ENCODE results near the gene ZNF362. TPM values are rescaled to one million over a fixed set of nuclear protein-coding genes. Genes with fewer than 3 reads are reported as not detected.

Gene ZNF362
- total RNA-seq, 1 donor from 2014 or later = 14.6 TPM

DNA sequence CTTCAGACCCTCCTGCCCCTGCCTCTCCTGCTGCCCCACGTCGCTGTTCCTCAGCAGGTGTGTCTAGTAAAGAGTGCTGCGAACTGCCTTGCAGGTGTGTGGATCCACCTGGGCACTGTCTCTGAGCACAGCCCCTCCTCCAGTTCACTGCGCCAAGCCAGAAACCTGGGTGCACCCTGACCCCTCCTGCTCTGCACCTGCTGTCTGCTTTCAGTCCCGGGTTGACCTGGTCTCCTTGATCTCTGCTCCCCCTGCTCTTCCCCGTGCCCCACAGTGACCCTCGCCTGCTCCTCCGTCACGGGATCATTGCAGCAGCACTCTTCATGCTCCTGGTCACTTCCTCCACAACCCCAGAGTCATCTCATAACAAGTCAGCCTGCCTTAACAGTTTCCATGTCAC is 58.1 kb downstream of the ZNF362 start:
- intact Hi-C loops (cut with micrococcal nuclease) = no loop called here
- Mint-ChIP-seq H3K27ac (no peak overlapping the region), H3K36me3 (ENCODE audit: low read depth) (no peaks in the 10 kb centered on the region)

DNA sequence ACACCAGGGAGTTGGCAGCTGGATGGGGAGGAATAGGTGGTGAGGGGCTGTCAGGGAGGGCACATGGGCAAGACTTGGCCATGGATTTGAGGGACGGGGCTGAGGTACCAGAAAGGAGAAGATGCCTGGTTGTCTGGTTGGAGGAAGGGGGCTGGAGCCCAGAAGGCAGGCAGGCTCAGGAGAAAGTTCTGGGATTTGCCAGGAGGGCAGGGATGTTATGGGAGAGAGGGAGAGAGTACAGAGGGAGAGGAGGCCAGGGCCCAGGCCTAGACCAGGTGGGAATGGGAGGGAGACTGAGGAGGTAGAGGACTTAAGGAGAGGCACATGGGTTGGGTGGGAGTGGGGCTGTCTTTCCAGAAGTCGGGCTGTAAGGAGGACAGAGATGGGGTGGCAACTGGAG is 60.3 kb downstream of the ZNF362 start:
- Mint-ChIP-seq H3K4me1 (ENCODE audit: low read depth) (no peaks in the 10 kb centered on the region), H3K36me3 (ENCODE audit: low read depth) (no peaks in the 10 kb centered on the region), H3K27ac (no peak overlapping the region), H3K9me3 (no peaks in the 10 kb centered on the region), H3K4me3 (no peak overlapping the region), H3K27me3 (ENCODE audit: insufficient read depth) (peaks cover 7% of the 10 kb centered on the region)
- DNase-seq (ENCODE audit: low spot score) = no peak
- intact Hi-C loops (cut with micrococcal nuclease) = no loop called here

More for the DNA sequence above, 58.1 kb downstream of the ZNF362 start:
- no peak for DNase-seq (ENCODE audit: low spot score)
- no peak overlapping the region for H3K4me3 Mint-ChIP-seq
- no peaks in the 10 kb centered on the region for H3K4me1 Mint-ChIP-seq (ENCODE audit: low read depth)
- no peaks in the 10 kb centered on the region for H3K9me3 Mint-ChIP-seq
- peaks cover 7% of the 10 kb centered on the region for H3K27me3 Mint-ChIP-seq (ENCODE audit: insufficient read depth)

DNA sequence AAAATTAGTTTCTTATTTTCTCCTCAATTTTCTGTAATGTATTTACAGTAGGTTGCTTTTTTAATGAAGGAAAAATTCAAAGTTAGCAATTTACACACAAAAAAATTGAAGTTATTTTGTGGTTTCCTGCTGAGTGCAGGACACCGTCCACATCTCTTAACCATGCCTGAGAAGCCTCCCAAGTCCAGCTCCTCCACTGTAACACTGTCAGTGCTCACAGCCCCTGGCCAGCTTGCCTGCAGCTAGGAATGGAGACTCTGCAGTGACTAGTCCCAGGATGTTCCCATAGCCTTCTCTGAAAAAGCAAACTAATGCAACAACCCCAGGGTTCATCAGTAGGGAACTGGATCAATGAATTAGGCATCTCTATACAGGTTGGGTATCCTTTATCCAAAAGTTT is 61.1 kb downstream of the ZNF362 start:
- Mint-ChIP-seq H3K4me3 (no peak overlapping the region), H3K36me3 (ENCODE audit: low read depth) (no peaks in the 10 kb centered on the region), H3K27me3 (ENCODE audit: insufficient read depth) (peaks cover 4% of the 10 kb centered on the region), H3K27ac (no peak overlapping the region), H3K9me3 (no peaks in the 10 kb centered on the region), H3K4me1 (ENCODE audit: low read depth) (no peaks in the 10 kb centered on the region)
- intact Hi-C loops (cut with micrococcal nuclease) = no loop called here
- DNase-seq (ENCODE audit: low spot score) = no peak

DNA sequence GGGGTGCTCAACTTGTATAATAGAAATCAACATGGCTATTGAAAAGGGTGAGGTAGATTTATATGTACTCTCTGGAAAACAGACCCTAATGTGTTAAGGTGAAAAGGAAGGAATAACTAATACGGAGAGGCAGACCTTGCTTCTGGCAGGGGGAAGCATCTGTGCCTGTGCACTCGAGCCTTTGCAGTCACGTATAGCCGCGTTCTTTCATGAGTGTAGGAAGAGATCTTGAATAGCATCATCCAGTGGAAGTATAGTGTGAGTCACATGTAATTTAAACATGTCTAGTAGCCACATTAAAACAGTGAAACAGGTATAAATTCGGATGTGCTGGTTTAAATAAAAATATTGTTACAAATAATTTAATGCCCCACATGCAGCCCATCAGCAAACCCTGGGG is 61.7 kb downstream of the ZNF362 start:
- no peaks in the 10 kb centered on the region for H3K9me3 Mint-ChIP-seq
- no peak overlapping the region for H3K27ac Mint-ChIP-seq
- H3K36me3 Mint-ChIP-seq (ENCODE audit: low read depth) = no peaks in the 10 kb centered on the region
- H3K27me3 Mint-ChIP-seq (ENCODE audit: insufficient read depth) = peaks cover 4% of the 10 kb centered on the region
- H3K4me1 Mint-ChIP-seq (ENCODE audit: low read depth) = no peaks in the 10 kb centered on the region
- no peak for DNase-seq (ENCODE audit: low spot score)
- intact Hi-C loops (cut with micrococcal nuclease) = no loop called here
- H3K4me3 Mint-ChIP-seq = no peak overlapping the region

DNA sequence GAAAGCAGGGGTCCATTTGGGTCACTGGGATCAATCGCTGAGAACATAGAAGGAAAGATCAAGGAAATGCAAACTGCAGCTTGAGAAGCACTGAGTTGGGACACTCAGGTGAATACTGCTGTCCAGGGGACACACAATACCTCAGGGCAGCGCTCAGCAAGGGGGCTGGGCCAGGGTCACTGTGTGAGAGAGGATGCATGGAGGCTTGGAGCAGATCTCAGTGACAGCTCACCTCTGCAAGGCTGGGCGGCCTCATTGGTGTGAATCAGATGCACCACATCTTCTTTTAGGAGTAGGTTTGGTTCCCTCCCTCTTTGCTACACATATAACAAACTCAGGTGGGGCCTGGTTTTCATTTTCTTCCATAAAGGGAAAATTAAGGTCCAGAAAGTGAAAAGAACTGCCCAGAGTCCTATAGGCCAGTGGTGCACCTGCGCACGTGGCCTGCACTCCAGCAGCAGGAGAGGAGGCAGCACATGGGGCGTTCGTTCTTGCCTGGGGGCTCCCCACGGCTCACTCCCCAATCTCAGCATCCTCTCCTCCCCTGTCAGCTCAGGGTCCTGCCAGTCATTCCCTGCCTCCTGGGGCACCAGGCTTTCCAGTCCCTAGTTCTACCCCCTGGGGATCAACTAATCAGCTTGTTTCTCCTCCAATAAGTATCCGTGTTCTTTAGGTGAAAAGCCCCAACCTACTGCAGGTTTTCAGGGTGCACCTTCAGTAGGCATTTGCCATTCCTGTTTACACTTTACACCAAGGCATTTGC is 63.1 kb downstream of the ZNF362 start:
- no peaks in the 10 kb centered on the region for H3K9me3 Mint-ChIP-seq
- peaks cover 4% of the 10 kb centered on the region for H3K27me3 Mint-ChIP-seq (ENCODE audit: insufficient read depth)
- no peaks in the 10 kb centered on the region for H3K4me1 Mint-ChIP-seq (ENCODE audit: low read depth)
- peaks cover 4% of the 10 kb centered on the region for H3K36me3 Mint-ChIP-seq (ENCODE audit: low read depth)
- intact Hi-C loops (cut with micrococcal nuclease) = no loop called here
- no peak overlapping the region for H3K4me3 Mint-ChIP-seq
- DNase-seq (ENCODE audit: low spot score) = no peak
- no peak overlapping the region for H3K27ac Mint-ChIP-seq

DNA sequence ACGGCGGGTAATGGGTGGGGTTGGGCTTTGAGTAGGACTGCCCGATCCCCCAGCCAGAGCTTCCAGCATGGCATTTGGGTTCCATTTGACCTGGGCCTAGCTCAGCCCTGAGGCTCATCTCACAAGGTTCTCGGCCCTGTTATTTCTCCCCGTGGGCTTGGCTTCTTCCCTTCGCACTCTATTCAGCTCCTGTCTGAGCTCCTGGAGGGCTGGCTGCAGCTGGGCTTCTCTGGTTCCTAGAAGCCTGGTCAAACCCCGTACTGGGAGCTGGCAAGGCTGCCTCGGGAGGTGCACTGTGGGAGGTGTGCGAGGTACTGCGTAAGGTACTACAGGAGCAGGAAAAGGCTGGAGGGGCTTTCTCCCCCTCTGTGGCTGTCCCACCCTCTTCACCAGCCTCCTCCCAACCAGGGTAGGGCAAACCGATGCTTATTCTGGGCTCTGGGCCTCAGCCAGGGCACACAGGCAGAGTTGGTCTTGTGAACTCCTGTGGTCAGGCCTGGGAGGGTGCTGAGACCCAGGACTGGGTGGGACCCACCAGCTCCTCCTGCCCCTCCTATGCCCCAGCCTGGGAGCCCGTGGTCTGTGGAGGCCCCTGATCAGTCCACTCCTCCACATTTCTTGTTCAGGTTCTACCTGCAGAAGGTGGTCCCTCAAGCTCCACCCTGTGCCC is 63.8 kb downstream of the ZNF362 start:
- Mint-ChIP-seq H3K36me3 (ENCODE audit: low read depth) (peaks cover 6% of the 10 kb centered on the region), H3K27ac (no peak overlapping the region), H3K9me3 (no peaks in the 10 kb centered on the region), H3K27me3 (ENCODE audit: insufficient read depth) (peaks cover 4% of the 10 kb centered on the region), H3K4me3 (no peak overlapping the region), H3K4me1 (ENCODE audit: low read depth) (no peaks in the 10 kb centered on the region)
- DNase-seq (ENCODE audit: low spot score) = no peak
- intact Hi-C loops (cut with micrococcal nuclease) = no loop called here

DNA sequence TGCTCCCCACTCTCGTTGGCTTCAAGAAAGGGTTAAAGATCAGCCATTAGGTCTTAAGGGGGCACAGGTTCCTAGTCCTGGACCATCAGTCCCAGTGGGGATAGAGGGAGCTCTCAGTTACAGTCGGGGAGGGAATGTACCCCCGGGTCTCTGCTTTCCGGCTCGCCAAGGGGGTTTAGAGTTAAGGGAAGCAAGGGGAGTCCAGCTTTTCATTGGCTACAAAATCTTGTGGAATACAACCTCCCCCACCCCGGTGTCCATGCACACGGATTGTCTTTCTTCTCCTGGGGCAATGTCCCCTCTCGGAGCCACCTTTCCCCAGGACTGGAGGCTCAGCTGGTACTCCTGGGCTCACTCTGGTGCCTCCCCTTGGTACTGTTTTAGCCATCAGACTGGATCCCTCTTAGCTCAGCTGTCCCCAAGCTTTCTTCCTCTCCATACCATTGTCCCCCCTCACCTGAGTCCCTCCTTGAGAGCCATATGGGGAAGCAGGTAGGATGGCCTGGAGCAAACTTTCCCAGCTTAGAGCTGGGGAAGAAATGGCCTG is 64.4 kb downstream of the ZNF362 start, which contains the start of gene A3GALT2:
Gene A3GALT2 (minus strand): TSS at position 480 of the 547 bp plus-strand sequence. CDS start 0 bp downstream, at position 480.
- H3K9me3 Mint-ChIP-seq = no peaks in the 10 kb centered on the region
- intact Hi-C loops (cut with micrococcal nuclease) = no loop called here
- DNase-seq (ENCODE audit: low spot score) = no peak
- H3K27ac Mint-ChIP-seq = no peak within 1 kb of the TSS
- H3K4me1 Mint-ChIP-seq (ENCODE audit: low read depth) = no peaks in the 10 kb centered on the region
- H3K36me3 Mint-ChIP-seq (ENCODE audit: low read depth) = peaks cover 10% of the 10 kb centered on the region
- no peak within 1 kb of the TSS for H3K4me3 Mint-ChIP-seq
- H3K27me3 Mint-ChIP-seq (ENCODE audit: insufficient read depth) = peaks cover 3% of the 10 kb centered on the region

DNA sequence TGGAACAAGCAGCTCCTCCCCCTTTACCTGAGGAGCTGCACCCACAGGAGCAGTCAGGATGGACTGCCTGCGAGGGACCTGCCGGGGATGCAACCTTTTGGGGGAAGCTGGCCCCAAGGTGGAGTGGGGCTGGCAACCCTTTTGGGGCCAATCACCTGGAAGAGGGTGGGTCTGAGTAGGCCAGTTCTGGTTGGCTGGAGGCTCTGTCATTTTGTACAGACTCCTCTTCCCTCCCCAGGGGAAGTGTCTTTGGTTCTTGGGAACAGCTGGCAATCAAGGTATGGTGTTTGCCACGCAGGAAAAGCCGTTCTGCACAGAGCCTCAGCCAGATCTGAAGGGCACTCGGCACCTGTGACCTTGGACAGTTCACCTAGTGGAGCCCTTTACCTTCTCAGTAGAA is 64.9 kb downstream of the ZNF362 start:
- H3K4me1 Mint-ChIP-seq (ENCODE audit: low read depth) = no peaks in the 10 kb centered on the region
- peaks cover 14% of the 10 kb centered on the region for H3K36me3 Mint-ChIP-seq (ENCODE audit: low read depth)
- no peaks in the 10 kb centered on the region for H3K9me3 Mint-ChIP-seq
- no peak overlapping the region for H3K4me3 Mint-ChIP-seq
- H3K27me3 Mint-ChIP-seq (ENCODE audit: insufficient read depth) = no peaks in the 10 kb centered on the region
- H3K27ac Mint-ChIP-seq = no peak overlapping the region
- intact Hi-C loops (cut with micrococcal nuclease) = no loop called here
- DNase-seq (ENCODE audit: low spot score) = no peak

DNA sequence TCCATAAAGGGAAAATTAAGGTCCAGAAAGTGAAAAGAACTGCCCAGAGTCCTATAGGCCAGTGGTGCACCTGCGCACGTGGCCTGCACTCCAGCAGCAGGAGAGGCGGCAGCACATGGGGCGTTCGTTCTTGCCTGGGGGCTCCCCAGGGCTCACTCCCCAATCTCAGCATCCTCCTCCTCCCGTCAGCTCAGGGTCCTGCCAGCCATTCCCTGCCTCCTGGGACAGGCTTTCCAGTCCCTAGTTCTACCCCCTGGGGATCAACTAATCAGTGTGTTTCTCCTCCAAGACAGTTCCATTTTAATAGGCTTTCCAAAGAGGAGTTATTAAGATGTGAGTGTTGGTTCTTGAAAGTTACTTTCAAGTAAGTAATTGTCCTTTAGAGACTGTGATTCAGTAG is 65.8 kb downstream of the ZNF362 start:
- Mint-ChIP-seq H3K27ac (no peak overlapping the region), H3K4me1 (ENCODE audit: low read depth) (no peaks in the 10 kb centered on the region), H3K4me3 (no peak overlapping the region), H3K27me3 (ENCODE audit: insufficient read depth) (no peaks in the 10 kb centered on the region), H3K9me3 (no peaks in the 10 kb centered on the region), H3K36me3 (ENCODE audit: low read depth) (peaks cover 20% of the 10 kb centered on the region)
- no peak for DNase-seq (ENCODE audit: low spot score)
- intact Hi-C loops (cut with micrococcal nuclease) = no loop called here

DNA sequence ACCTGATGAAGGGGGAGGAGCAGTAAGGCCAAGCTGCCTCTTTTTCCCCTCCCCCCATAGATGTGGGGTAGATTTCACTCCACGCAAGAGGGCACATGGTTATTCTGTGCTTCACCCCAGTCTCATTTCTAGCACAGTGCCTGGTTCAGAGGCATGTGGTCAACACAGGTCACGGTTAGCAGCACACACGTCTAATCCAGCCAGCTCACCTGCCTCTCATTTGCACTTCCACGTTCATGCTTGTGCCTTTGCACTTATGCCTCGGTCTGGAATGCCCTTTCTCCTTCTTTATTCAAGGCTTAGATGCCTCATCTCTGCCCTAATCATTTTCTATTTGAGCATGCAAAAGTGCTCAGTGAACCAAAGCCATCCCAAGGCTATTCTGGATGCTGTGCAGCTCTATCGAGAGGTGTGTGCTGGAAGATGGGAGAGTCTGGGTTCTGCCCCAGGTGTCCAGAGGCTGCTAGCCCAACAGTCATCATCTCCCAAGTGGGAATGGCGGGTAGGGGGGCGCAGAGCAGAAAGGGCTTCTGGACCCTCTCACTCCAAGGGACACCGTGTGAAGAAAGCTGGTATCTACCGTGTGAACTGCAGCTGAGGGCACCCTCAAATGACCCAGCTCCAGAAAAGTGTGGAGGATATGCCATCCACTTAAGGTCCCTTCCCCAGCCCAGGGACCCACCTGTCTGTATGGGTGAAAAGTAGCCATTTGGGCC is 66.7 kb downstream of the ZNF362 start:
- no peaks in the 10 kb centered on the region for H3K4me1 Mint-ChIP-seq (ENCODE audit: low read depth)
- intact Hi-C loops (cut with micrococcal nuclease) = no loop called here
- no peak overlapping the region for H3K27ac Mint-ChIP-seq
- H3K9me3 Mint-ChIP-seq = no peaks in the 10 kb centered on the region
- H3K36me3 Mint-ChIP-seq (ENCODE audit: low read depth) = peaks cover 22% of the 10 kb centered on the region
- no peak overlapping the region for H3K4me3 Mint-ChIP-seq
- no peaks in the 10 kb centered on the region for H3K27me3 Mint-ChIP-seq (ENCODE audit: insufficient read depth)
- no peak for DNase-seq (ENCODE audit: low spot score)

DNA sequence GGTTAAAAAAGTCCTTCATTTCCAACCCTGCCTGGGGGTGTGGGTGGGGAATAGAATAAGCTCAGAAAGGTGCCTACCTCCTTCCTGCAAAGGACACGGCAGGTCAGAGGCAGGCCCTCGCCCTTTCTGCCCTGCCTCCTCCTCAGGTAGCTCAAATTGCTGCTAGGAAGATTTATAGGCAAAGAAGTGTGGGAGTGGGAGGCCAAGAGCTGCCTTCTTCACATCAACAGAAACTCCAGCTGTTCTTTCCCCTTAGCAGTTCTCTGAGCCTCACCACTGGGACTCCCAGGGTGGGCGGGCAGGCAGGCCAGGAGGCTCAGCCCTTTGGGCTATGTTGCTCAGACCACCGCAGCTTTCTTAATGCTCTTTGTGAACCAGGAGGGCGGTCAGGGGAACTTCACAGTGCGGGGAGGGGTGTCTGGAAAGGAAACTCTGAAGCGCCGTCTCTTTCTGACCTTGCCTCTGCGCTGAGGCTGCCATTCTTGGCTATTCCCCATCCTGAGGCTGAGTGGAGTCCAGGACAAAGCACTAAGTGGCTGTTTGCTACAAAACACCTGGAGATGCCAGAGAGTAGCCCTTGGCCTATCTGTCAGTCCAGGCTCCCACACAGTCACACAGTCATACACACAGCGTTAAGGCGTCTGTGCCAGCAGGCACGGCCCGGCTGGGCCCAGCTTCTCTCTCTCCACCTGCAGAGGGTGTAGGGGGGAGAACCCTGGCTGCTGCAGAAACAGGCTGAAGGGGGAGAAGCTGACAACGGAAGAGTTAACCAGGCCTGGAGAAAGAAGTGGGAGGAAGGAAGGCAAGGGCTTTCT is 67.6 kb downstream of the ZNF362 start:
- Mint-ChIP-seq H3K9me3 (no peaks in the 10 kb centered on the region), H3K4me3 (no peak overlapping the region), H3K36me3 (ENCODE audit: low read depth) (peaks cover 28% of the 10 kb centered on the region), H3K4me1 (ENCODE audit: low read depth) (no peaks in the 10 kb centered on the region), H3K27me3 (ENCODE audit: insufficient read depth) (no peaks in the 10 kb centered on the region), H3K27ac (no peak overlapping the region)
- intact Hi-C loops (cut with micrococcal nuclease) = no loop called here
- DNase-seq (ENCODE audit: low spot score) = no peak

Measured in activated T-helper 1 cell treated with anti-CD3 and anti-CD28 coated beads, Interleukin-12 subunit alpha, Interleukin-12 subunit beta, Interleukin-2, Interleukin-4 antibody, amounts not matched to agents 30 ng/mL and 10 ng/mL and 1 ng/mL, durations not matched to agents 14 hours and 24 hours and 36 hours (primary cell).